Gastrocnemius medialis (tissue), 4 donors: Measurements from ENCODE around the gene AASDH.

Experiments used
- POLR2A ChIP-seq, 2 donors: fragments of 450-650 bp; IDR thresholded peaks; one replicate each; pipeline ENCODE4 v1.6.1; 2017; ENCODE audit warnings: antibody characterized with exemption in 2 of 2, mild to moderate bottlenecking in 2 of 2, moderate library complexity in 2 of 2
- TF ChIP-seq, protein P1 (sequence below), 5 experiments: fragments of 450-650 bp in 3 of 5; fragments of 200-600 bp in 2 of 5; sonication (generic) in 2 of 5; IDR thresholded peaks in 4 of 5; conservative IDR thresholded peaks in 1 of 5; 1 replicate in 4 of 5; 2 replicates in 1 of 5; pipeline ENCODE4 v1.5.1; 2016 to 2019; ENCODE audit warnings: antibody characterized with exemption in 5 of 5, mild to moderate bottlenecking in 3 of 5, moderate library complexity in 3 of 5

DNA sequence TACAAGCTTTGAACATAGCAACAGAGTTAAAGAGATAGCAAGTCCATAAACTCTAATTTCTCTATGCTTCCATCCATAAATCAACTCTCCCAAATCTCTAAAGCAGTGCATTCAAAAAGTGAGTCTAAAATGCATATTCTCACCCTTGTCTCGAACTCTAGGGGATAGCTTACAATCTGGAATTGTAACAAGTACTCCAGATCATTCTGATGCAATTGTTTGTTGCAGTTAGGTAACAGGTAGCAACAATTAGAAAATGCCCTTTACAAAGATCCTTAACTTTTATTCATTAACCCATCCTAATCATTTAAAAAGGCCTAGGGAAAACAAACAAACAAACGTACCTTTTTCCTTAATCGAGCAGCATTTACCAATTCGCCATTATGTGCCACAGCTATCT is 18.9 kb upstream of the AASDH start:
- TF ChIP-seq, protein P1, sequence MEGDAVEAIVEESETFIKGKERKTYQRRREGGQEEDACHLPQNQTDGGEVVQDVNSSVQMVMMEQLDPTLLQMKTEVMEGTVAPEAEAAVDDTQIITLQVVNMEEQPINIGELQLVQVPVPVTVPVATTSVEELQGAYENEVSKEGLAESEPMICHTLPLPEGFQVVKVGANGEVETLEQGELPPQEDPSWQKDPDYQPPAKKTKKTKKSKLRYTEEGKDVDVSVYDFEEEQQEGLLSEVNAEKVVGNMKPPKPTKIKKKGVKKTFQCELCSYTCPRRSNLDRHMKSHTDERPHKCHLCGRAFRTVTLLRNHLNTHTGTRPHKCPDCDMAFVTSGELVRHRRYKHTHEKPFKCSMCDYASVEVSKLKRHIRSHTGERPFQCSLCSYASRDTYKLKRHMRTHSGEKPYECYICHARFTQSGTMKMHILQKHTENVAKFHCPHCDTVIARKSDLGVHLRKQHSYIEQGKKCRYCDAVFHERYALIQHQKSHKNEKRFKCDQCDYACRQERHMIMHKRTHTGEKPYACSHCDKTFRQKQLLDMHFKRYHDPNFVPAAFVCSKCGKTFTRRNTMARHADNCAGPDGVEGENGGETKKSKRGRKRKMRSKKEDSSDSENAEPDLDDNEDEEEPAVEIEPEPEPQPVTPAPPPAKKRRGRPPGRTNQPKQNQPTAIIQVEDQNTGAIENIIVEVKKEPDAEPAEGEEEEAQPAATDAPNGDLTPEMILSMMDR (IDR thresholded peaks at IDR 0.05 in 4 of 5, conservative IDR thresholded peaks at IDR 0.05 in 1 of 5), result no peak
- no peak for TF ChIP-seq POLR2A (IDR thresholded peaks at IDR 0.05)
